ENCODE data around the gene CPLX3. TPM values are rescaled to one million over a fixed set of nuclear protein-coding genes. Genes with fewer than 3 reads are reported as not detected.

Gene CPLX3
- total RNA-seq, 4 donors from 2014 or later: 0.33 TPM; not detected in 3

DNA sequence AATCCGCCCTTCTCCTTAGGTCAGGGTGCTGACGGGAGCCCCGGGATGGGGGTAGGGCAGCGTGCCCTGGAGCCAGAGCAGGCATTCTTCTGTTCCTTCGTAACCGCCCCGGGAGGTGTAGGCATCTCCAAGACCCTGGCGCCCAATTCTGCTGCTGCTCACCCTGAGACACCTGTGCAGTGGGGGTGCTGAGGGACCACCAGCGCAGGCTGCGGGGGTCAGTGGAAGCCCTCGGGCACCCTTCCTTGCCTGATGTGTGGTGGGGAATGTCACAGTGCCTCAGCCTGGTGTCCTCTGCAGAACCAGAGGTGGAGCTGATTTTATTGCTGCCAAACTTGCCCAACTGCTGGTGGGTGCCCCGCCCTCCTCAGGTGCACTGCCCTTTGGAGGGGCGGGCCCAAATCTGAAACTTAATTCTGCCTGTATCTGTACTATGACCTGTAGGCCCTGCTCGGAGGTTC lies 37.2 kb upstream of the CPLX3 start:
- TF ChIP-seq POLR2AphosphoS5 (IDR thresholded peaks at IDR 0.05) (no peak), EP300 (IDR thresholded peaks at IDR 0.05) (no peak), POLR2A (IDR thresholded peaks at IDR 0.05; ENCODE audit: low read depth) (no peak)
- TF ChIP-seq, protein P1, sequence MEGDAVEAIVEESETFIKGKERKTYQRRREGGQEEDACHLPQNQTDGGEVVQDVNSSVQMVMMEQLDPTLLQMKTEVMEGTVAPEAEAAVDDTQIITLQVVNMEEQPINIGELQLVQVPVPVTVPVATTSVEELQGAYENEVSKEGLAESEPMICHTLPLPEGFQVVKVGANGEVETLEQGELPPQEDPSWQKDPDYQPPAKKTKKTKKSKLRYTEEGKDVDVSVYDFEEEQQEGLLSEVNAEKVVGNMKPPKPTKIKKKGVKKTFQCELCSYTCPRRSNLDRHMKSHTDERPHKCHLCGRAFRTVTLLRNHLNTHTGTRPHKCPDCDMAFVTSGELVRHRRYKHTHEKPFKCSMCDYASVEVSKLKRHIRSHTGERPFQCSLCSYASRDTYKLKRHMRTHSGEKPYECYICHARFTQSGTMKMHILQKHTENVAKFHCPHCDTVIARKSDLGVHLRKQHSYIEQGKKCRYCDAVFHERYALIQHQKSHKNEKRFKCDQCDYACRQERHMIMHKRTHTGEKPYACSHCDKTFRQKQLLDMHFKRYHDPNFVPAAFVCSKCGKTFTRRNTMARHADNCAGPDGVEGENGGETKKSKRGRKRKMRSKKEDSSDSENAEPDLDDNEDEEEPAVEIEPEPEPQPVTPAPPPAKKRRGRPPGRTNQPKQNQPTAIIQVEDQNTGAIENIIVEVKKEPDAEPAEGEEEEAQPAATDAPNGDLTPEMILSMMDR (IDR thresholded peaks at IDR 0.05): no peak
- Histone ChIP-seq H3K9me3 (no peaks in the 10 kb centered on the region), H3K4me3 (peak overlapping the region in 2 of 4 donors; percentile 5 to 22), H3K27ac (replicated peaks in 1 of 4) (peak overlapping the region; percentile 57 to 72 (median 65)), H3K27me3 (no peaks in the 10 kb centered on the region), H3K36me3 (no peaks in the 10 kb centered on the region), H3K4me1 (peaks cover 86 to 98% (median 91%) of the 10 kb centered on the region in 4 donors)
- intact Hi-C loops (cut with DNase I): no loop called here
- 69% methylated on average over 10 of the region's 14 CpGs for whole genome bisulfite sequencing
- no peak for DNase-seq (ENCODE audit: extremely low spot score)

DNA sequence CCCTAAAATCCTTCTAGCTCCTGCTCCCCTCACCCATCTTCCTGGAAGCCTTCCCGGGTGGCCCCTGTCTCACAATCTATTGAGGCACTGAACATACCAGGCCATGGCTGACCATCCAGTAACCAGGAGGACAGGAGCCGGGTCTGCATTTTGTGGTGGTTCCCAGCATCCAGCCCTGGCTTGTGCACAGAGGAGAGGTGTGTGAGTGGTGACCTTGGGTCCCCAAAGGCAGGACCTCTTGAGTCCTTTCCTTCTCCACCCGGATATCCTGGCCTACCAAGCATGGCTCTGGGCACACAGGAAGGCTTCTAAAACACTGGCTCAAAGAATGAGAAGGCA lies 36.7 kb upstream of the CPLX3 start:
- Histone ChIP-seq H3K36me3 (no peaks in the 10 kb centered on the region), H3K27ac (replicated peaks in 1 of 4) (peak overlapping the region; percentile 57 to 72 (median 65)), H3K4me1 (peaks cover 81 to 93% (median 90%) of the 10 kb centered on the region in 4 donors), H3K4me3 (peak overlapping the region in 1 of 4 donors; percentile 12), H3K27me3 (no peaks in the 10 kb centered on the region), H3K9me3 (no peaks in the 10 kb centered on the region)
- WGBS: 82% methylated on average over 2 of the region's 3 CpGs
- no peak for DNase-seq (ENCODE audit: extremely low spot score)
- TF ChIP-seq, protein P1 (IDR thresholded peaks at IDR 0.05): no peak
- TF ChIP-seq EP300 (IDR thresholded peaks at IDR 0.05) (no peak), POLR2A (IDR thresholded peaks at IDR 0.05; ENCODE audit: low read depth) (no peak), POLR2AphosphoS5 (IDR thresholded peaks at IDR 0.05) (no peak)
- intact Hi-C loops (cut with DNase I): no loop called here

DNA sequence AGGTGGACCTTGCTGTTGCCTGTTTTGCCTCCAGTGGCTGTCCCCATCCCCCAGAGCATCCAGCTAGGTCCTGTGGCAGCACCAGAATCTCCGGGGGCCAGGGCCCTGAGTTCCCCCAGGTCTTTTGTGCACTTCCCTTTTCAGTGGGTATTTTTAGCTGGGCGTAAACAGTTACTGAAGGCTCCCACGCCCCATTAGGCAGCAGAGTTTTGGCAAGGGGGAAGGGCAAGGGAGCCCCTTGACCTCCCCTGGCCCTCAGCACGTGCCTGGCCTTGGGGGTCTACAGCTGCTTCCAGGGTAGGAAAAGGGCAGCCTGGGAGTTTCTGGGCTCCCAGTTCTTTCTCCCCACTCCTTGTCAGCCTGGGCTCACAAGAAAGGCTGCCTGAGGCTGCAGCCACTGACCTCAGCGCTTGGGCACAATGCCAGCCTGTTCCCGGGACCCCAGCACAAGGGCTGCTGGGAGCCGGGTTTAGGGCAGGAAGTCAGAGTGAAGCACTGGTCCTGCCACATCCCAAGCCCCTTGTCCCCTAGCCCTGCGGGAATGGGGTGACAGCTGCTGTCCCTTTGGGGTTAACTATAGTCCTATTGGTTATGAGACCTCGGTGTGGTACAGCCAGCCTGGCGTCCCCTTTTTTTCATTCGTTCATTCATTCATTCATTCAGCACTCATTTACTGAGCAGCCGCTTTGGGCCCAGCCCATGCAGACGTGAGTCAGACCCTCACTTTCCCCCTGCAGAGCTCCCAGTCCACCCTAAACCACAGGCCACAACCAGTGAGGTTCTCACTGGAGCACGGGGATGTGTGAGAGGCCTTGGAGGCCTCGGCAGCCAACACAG lies 36.1 kb upstream of the CPLX3 start:
- 38% methylated on average over 11 of the region's 15 CpGs for WGBS
- H3K36me3 ChIP-seq: no peaks in the 10 kb centered on the region
- peak overlapping the region in 2 of 4 donors; percentile 12 for H3K4me3 ChIP-seq
- DNase-seq (ENCODE audit: extremely low spot score): no peak
- TF ChIP-seq POLR2A (IDR thresholded peaks at IDR 0.05; ENCODE audit: low read depth) (no peak), POLR2AphosphoS5 (IDR thresholded peaks at IDR 0.05) (no peak), EP300 (IDR thresholded peaks at IDR 0.05) (no peak)
- TF ChIP-seq, protein P1 (IDR thresholded peaks at IDR 0.05): no peak
- H3K27ac ChIP-seq (replicated peaks in 1 of 4): peak overlapping the region; percentile 57 to 72 (median 65)
- no peaks in the 10 kb centered on the region for H3K9me3 ChIP-seq
- no peaks in the 10 kb centered on the region for H3K27me3 ChIP-seq
- H3K4me1 ChIP-seq: peaks cover 75 to 89% (median 85%) of the 10 kb centered on the region in 4 donors
- intact Hi-C loops (cut with DNase I): no loop called here

DNA sequence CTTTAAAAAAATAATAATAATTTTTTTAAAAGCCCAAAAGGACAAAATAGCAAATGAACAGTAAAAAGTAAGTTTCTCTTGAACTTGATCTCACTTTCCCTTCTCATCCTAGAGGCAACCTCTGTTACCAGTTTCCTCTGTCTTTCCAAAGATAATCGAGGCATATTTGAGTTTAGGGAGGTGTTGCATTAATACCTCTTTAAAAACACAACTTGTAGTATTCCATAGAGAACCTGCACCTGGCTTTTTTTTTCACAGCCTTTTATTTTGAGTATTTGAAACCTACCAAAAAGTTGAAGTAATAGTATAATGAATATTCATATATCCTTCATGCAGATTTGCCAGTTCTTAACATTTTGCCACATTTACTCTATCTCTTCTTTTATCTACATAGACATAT lies 35.4 kb upstream of the CPLX3 start:
- H3K27ac ChIP-seq (replicated peaks in 1 of 4): peak overlapping the region in 3 of 4 donors; percentile 57 to 72 (median 63)
- 73% methylated on average over 1 of the region's 1 CpG for WGBS

More for the DNA sequence above, 35.4 kb upstream of the CPLX3 start:
- Histone ChIP-seq H3K27me3 (no peaks in the 10 kb centered on the region), H3K4me3 (no peak overlapping the region), H3K9me3 (no peaks in the 10 kb centered on the region), H3K36me3 (no peaks in the 10 kb centered on the region), H3K4me1 (peaks cover 68 to 82% (median 78%) of the 10 kb centered on the region in 4 donors)
- intact Hi-C loops (cut with DNase I): no loop called here
- no peak for TF ChIP-seq POLR2A (IDR thresholded peaks at IDR 0.05; ENCODE audit: low read depth)
- TF ChIP-seq EP300 (IDR thresholded peaks at IDR 0.05): no peak
- TF ChIP-seq, protein P1 (IDR thresholded peaks at IDR 0.05): no peak
- TF ChIP-seq POLR2AphosphoS5 (IDR thresholded peaks at IDR 0.05): no peak
- no peak for DNase-seq (ENCODE audit: extremely low spot score)

Data from esophagus muscularis mucosa (tissue), 4 donors.